Suprapubic skin (tissue), 4 donors: ENCODE results near the gene CAMKK1. TPM values are rescaled to one million over a fixed set of nuclear protein-coding genes. Genes with fewer than 3 reads are reported as not detected.

ENCODE experiments used
- DNase-seq, 2 donors: peaks; one replicate each; pipeline ENCODE4 v3.0.0-alpha.2; 2019; ENCODE audit warnings: low spot score in 2 of 2
- H3K27ac ChIP-seq: fragments of 200-600 bp; sonication (generic); one replicate; pipeline ENCODE4 v1.5.1; 2019
- H3K27me3 ChIP-seq: fragments of 200-600 bp; sonication (generic); one replicate; pipeline ENCODE4 v1.5.1; 2019
- H3K36me3 ChIP-seq: fragments of 200-600 bp; sonication (generic); one replicate; pipeline ENCODE4 v1.5.1; 2019
- H3K4me1 ChIP-seq: fragments of 200-600 bp; sonication (generic); one replicate; pipeline ENCODE4 v1.5.1; 2019
- H3K4me3 ChIP-seq: fragments of 200-600 bp; sonication (generic); one replicate; pipeline ENCODE4 v1.5.1; 2019; ENCODE audit warnings: mild to moderate bottlenecking
- H3K9me3 ChIP-seq: fragments of 200-600 bp; sonication (generic); one replicate; pipeline ENCODE4 v1.5.1; 2019
- CTCF ChIP-seq, 2 donors: fragments of 200-600 bp in 1 of 2; fragments of 450-650 bp in 1 of 2; sonication (generic) in 1 of 2; IDR thresholded peaks; one replicate each; pipeline ENCODE4 v1.5.1; 2016 to 2019; ENCODE audit warnings: antibody characterized with exemption in 2 of 2, mild to moderate bottlenecking in 1 of 2, moderate library complexity in 1 of 2
- EP300 ChIP-seq: sonication (generic); formaldehyde crosslinking; IDR thresholded peaks from one replicate; pipeline ENCODE4 v1.6.1; 2017; ENCODE audit warnings: antibody characterized with exemption
- POLR2A ChIP-seq, 2 donors: fragments of 450-650 bp; IDR thresholded peaks; one replicate each; pipeline ENCODE4 v1.6.1; 2017; ENCODE audit warnings: antibody characterized with exemption in 2 of 2, mild to moderate bottlenecking in 2 of 2, moderate library complexity in 2 of 2
- POLR2AphosphoS5 ChIP-seq, 3 donors: sonication (generic); formaldehyde crosslinking; IDR thresholded peaks; one replicate each; pipeline ENCODE4 v1.6.1; 2017; ENCODE audit warnings: antibody characterized with exemption in 3 of 3
- WGBS: methylation state at CpG from one replicate; pipeline ENCODE4 v1.1.5; 2018; 5-methylcytosine and 5-hydroxymethylcytosine counted together
- total RNA-seq, 4 donors: library from RNA; depleted of rRNA; stranded (reverse); fragments of >200 nt; gene quantifications; one replicate each; pipeline ENCODE4 v1.1.0, GENCODE V29; 2016

Gene CAMKK1
- total RNA-seq, 4 donors from 2014 or later, result 10.8 to 17.3 (median 12.9) TPM

DNA sequence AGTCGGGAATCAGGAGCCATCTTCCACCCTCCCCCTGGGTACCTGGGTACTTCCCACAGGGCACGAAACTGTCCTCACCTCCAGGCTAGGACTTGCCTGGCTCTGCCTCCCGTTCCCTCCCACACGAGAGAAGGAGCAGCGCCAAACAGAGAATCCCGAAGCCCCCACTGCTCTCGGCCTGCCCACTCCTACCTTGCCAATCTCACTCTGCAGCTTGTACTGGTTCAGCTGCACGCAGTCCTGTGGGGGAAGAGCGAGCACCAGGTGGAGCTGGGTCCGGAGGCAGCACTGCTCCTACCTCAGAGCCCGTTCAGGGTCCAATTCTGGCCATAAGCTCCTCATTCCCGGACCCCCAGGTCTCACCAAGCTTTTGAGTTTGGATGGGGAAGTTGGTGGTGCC is 8.7 kb downstream of the CAMKK1 start:
- peaks cover 33% of the 10 kb centered on the region for H3K36me3 ChIP-seq
- no peak for DNase-seq
- TF ChIP-seq EP300, result no peak
- no peak for TF ChIP-seq POLR2AphosphoS5 (IDR thresholded peaks at IDR 0.05)
- TF ChIP-seq POLR2A (IDR thresholded peaks at IDR 0.05), result no peak
- no peak for TF ChIP-seq CTCF (IDR thresholded peaks at IDR 0.05)
- 80% methylated on average over 9 of the region's 12 CpGs for WGBS
- H3K4me1 ChIP-seq, result peaks cover 46% of the 10 kb centered on the region
- H3K9me3 ChIP-seq, result no peaks in the 10 kb centered on the region
- no peak overlapping the region for H3K4me3 ChIP-seq
- H3K27me3 ChIP-seq, result no peaks in the 10 kb centered on the region
- no peak overlapping the region for H3K27ac ChIP-seq

DNA sequence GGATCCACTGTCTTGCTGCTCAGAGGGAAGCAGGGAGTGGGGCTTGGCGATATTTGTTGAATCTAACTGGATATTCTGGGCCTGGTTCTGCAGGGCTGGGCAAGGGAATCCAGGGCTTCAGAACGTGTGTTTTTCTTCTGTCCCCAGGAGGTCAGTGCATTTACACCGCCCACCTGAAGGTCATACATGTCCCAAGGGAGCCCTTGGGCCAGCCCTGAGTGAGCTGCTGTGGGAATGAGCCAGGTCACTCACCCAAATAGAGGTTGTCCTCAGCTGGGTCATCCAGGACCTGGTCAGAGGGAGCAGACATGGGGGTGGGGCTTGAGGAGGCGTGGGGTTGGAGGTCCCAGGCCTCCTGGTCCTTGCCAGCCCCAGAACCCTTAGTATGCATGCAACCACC is 10.6 kb downstream of the CAMKK1 start:
- Histone ChIP-seq H3K27ac (no peak overlapping the region), H3K27me3 (no peaks in the 10 kb centered on the region), H3K9me3 (no peaks in the 10 kb centered on the region), H3K4me3 (no peak overlapping the region), H3K36me3 (peaks cover 41% of the 10 kb centered on the region), H3K4me1 (peaks cover 31% of the 10 kb centered on the region)
- TF ChIP-seq EP300 (no peak), POLR2A (IDR thresholded peaks at IDR 0.05) (no peak), CTCF (IDR thresholded peaks at IDR 0.05) (no peak), POLR2AphosphoS5 (IDR thresholded peaks at IDR 0.05) (no peak)
- 83% methylated on average over 3 of the region's 4 CpGs for WGBS
- no peak for DNase-seq

- TF ChIP-seq POLR2A (IDR thresholded peaks at IDR 0.05), result no peak
- no peak for TF ChIP-seq POLR2AphosphoS5 (IDR thresholded peaks at IDR 0.05)
- no peak for TF ChIP-seq CTCF (IDR thresholded peaks at IDR 0.05)
- TF ChIP-seq EP300, result no peak
- H3K27me3 ChIP-seq, result no peaks in the 10 kb centered on the region
- H3K4me1 ChIP-seq, result peaks cover 18% of the 10 kb centered on the region
- no peak overlapping the region for H3K4me3 ChIP-seq
- 93% methylated on average over 7 of the region's 7 CpGs for WGBS
- no peaks in the 10 kb centered on the region for H3K9me3 ChIP-seq
- peaks cover 51% of the 10 kb centered on the region for H3K36me3 ChIP-seq
- no peak for DNase-seq
- H3K27ac ChIP-seq, result no peak overlapping the region
Observed at GRCh38 chr17:3880983-3881382, 11.9 kb downstream of the CAMKK1 start.

DNA sequence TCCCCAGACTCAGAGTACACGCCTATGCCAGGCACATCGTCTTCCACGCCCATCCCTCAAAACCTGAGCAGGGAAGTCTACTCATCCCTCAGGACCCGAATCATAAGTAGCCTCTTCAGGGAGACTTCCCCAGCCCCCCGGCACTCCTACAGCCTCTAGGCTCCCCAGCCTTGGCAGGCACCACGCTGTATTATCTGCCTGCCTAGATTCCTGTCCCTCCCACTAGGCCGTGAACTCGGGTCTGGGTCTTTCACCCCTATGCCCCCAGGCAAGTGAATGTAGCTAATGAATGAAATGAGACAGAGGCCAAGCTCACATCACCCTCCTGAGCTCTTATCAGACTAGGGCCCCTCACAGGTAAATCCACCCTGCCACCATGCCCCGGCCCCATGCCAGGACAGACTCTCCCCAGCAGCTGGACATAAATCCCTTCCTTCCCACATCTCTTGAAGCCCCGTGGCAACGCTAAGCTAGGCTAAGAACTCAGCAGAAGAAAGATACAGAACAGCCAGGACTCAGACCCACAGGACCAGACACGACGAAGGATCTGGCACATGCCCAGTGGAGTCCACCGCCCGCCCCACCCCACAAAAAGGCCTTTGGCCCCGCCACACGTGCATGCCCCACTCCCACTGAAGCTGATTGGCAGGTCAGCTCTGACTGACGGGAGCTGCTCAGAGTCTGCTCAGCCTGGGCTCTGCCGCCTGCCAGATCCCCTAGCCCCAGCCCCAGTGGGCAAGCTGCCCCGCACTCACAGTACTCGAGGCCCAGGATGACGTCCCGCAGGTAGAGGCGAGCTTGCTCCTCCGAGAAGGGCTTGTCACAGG is 13.0 kb downstream of the CAMKK1 start:
- Histone ChIP-seq H3K27ac (no peak overlapping the region), H3K27me3 (no peaks in the 10 kb centered on the region), H3K4me1 (peaks cover 9% of the 10 kb centered on the region), H3K9me3 (no peaks in the 10 kb centered on the region), H3K36me3 (peaks cover 52% of the 10 kb centered on the region), H3K4me3 (no peak overlapping the region)
- no peak for DNase-seq
- 43% methylated on average over 9 of the region's 25 CpGs for WGBS
- no peak for TF ChIP-seq POLR2AphosphoS5 (IDR thresholded peaks at IDR 0.05)
- TF ChIP-seq EP300, result no peak
- no peak for TF ChIP-seq POLR2A (IDR thresholded peaks at IDR 0.05)
- no peak for TF ChIP-seq CTCF (IDR thresholded peaks at IDR 0.05)

DNA sequence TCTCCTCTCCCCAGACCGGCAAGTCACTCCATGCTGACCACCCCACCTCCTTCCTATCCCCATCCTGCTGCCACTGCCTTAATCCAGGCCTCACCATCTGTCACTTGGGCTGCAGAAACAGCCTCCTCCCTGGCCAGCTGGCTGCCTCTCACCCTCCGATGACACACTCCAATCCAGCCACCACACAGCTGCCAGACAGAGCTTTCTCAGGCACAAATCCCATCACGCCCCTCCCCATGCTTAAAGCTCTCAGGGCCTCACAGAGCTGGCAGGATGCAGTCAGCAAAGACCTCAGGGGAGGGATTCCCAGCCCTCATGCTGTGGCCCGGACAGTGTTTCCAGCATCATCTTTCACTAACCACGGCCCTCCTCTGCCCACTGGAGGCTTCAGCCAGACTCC is 13.7 kb downstream of the CAMKK1 start:
- no peak overlapping the region for H3K27ac ChIP-seq
- H3K9me3 ChIP-seq, result no peaks in the 10 kb centered on the region
- peaks cover 9% of the 10 kb centered on the region for H3K4me1 ChIP-seq
- DNase-seq, result no peak
- peaks cover 45% of the 10 kb centered on the region for H3K36me3 ChIP-seq
- no peaks in the 10 kb centered on the region for H3K27me3 ChIP-seq
- no peak overlapping the region for H3K4me3 ChIP-seq
- WGBS, result 35% methylated on average over 5 of the region's 5 CpGs
- no peak for TF ChIP-seq EP300
- no peak for TF ChIP-seq POLR2AphosphoS5 (IDR thresholded peaks at IDR 0.05)
- no peak for TF ChIP-seq CTCF (IDR thresholded peaks at IDR 0.05)
- TF ChIP-seq POLR2A (IDR thresholded peaks at IDR 0.05), result no peak
